ENCODE data around the gene ZNF763.

ZNF763 gene

GRCh38 chr19:12000152-12000981 is 35.5 kb downstream of the ZNF763 start:
- no peak for TF ChIP-seq ARNTL (CRISPR knock-in tag; IDR thresholded peaks at IDR 0.05; ENCODE audit: borderline replicate concordance, low read depth)
- TF ChIP-seq ZC3H10 (CRISPR knock-in tag; IDR thresholded peaks at IDR 0.05) = peak; percentile 62; the same call in 1 of the 2 replicates
- ATAC-seq = peak; percentile 67

GRCh38 chr19:12015015-12015752 is 50.3 kb downstream of the ZNF763 start:
- TF ChIP-seq OSR1 (CRISPR knock-in tag; IDR thresholded peaks at IDR 0.05) = no peak
- TF ChIP-seq ZNF70 (CRISPR knock-in tag; IDR thresholded peaks at IDR 0.05) = no peak
- no peak for TF ChIP-seq SNAI2 (CRISPR knock-in tag; IDR thresholded peaks at IDR 0.05)
- TF ChIP-seq ZFP30 (CRISPR knock-in tag; IDR thresholded peaks at IDR 0.05) = no peak
- no peak for TF ChIP-seq ESRRG (CRISPR knock-in tag; IDR thresholded peaks at IDR 0.05)
- no peak for TF ChIP-seq RARB (CRISPR knock-in tag; IDR thresholded peaks at IDR 0.05)
- TF ChIP-seq TOX (CRISPR knock-in tag; IDR thresholded peaks at IDR 0.05; ENCODE audit: borderline replicate concordance) = no peak
- no peak for TF ChIP-seq PPARA (CRISPR knock-in tag; IDR thresholded peaks at IDR 0.05; ENCODE audit: borderline replicate concordance)
- no peak for TF ChIP-seq CSDC2 (CRISPR knock-in tag; IDR thresholded peaks at IDR 0.05)
- no peak for TF ChIP-seq POU6F1 (CRISPR knock-in tag; IDR thresholded peaks at IDR 0.05; ENCODE audit: borderline replicate concordance, low read depth)
- TF ChIP-seq ZFP3 (CRISPR knock-in tag; IDR thresholded peaks at IDR 0.05) = no peak
- TF ChIP-seq CSRNP3 (CRISPR knock-in tag; IDR thresholded peaks at IDR 0.05) = no peak
- TF ChIP-seq TSHZ2 (CRISPR knock-in tag; IDR thresholded peaks at IDR 0.05) = no peak
- ATAC-seq = no peak

GRCh38 chr19:12015753-12016116 is 50.9 kb downstream of the ZNF763 start:
- ATAC-seq = no peak
- TF ChIP-seq POU6F1 (CRISPR knock-in tag; IDR thresholded peaks at IDR 0.05; ENCODE audit: borderline replicate concordance, low read depth) (no peak), CSDC2 (CRISPR knock-in tag; IDR thresholded peaks at IDR 0.05) (no peak), ZC3H10 (CRISPR knock-in tag; IDR thresholded peaks at IDR 0.05) (no peak), TSHZ2 (CRISPR knock-in tag; IDR thresholded peaks at IDR 0.05) (no peak), ZNF8 (CRISPR knock-in tag; IDR thresholded peaks at IDR 0.05) (no peak), PATZ1 (CRISPR knock-in tag; IDR thresholded peaks at IDR 0.05; ENCODE audit: borderline replicate concordance) (no peak), PPARA (CRISPR knock-in tag; IDR thresholded peaks at IDR 0.05; ENCODE audit: borderline replicate concordance) (no peak), TCF4 (CRISPR knock-in tag; IDR thresholded peaks at IDR 0.05; ENCODE audit: borderline replicate concordance) (no peak), OSR1 (CRISPR knock-in tag; IDR thresholded peaks at IDR 0.05) (no peak), BACH2 (CRISPR knock-in tag; IDR thresholded peaks at IDR 0.05; ENCODE audit: borderline replicate concordance) (no peak), RARB (CRISPR knock-in tag; IDR thresholded peaks at IDR 0.05) (no peak), ARNTL (CRISPR knock-in tag; IDR thresholded peaks at IDR 0.05; ENCODE audit: borderline replicate concordance, low read depth) (no peak), ESRRG (CRISPR knock-in tag; IDR thresholded peaks at IDR 0.05) (no peak), CREB5 (CRISPR knock-in tag; IDR thresholded peaks at IDR 0.05; ENCODE audit: low read depth) (no peak), ZNF565 (CRISPR knock-in tag; conservative IDR thresholded peaks at IDR 0.05; ENCODE audit: low read depth) (no peak), SNAI2 (CRISPR knock-in tag; IDR thresholded peaks at IDR 0.05) (no peak), GLIS3 (CRISPR knock-in tag; IDR thresholded peaks at IDR 0.05) (no peak)

Data from SK-N-SH treated with all-trans-retinoic acid at 6 μM for 48 hours (cell line).